SJCRH30 (cell line): ENCODE results near the gene HSPA8. TPM values are rescaled to one million over a fixed set of nuclear protein-coding genes. Genes with fewer than 3 reads are reported as not detected.

ENCODE experiments used
- DNase-seq, 2 experiments: peaks; one replicate each; pipeline ENCODE4 v3.0.0-alpha.2; 2015 to 2020
- H3K27ac ChIP-seq: fragments of 250-450 bp; sonication (Bioruptor Pico); 2 replicates; pipeline ENCODE4 v1.5.1; 2020; ENCODE audit warnings: mild to moderate bottlenecking, moderate library complexity
- H3K27me3 ChIP-seq: fragments of 250-450 bp; sonication (Bioruptor Pico); 2 replicates; pipeline ENCODE4 v1.5.1; 2020; ENCODE audit warnings: mild to moderate bottlenecking, moderate library complexity
- H3K36me3 ChIP-seq: fragments of 250-450 bp; sonication (Bioruptor Pico); 2 replicates; pipeline ENCODE4 v1.5.1; 2020; ENCODE audit warnings: mild to moderate bottlenecking, moderate library complexity
- H3K4me1 ChIP-seq: fragments of 250-450 bp; sonication (Bioruptor Pico); 2 replicates; pipeline ENCODE4 v1.5.1; 2020; ENCODE audit warnings: mild to moderate bottlenecking, moderate library complexity
- H3K4me3 ChIP-seq: fragments of 250-450 bp; sonication (Bioruptor Pico); 2 replicates; pipeline ENCODE4 v1.5.1; 2020; ENCODE audit warnings: mild to moderate bottlenecking, moderate library complexity
- H3K9me3 ChIP-seq: fragments of 250-450 bp; sonication (Bioruptor Pico); replicated peaks from 2 replicates; pipeline ENCODE4 v1.5.1; 2020; ENCODE audit warnings: mild to moderate bottlenecking, moderate library complexity
- total RNA-seq: library from RNA; depleted of rRNA; stranded (reverse); fragments of >200 nt; shearing (Covaris generic); gene quantifications from 2 replicates; pipeline ENCODE4 v1.2.3, GENCODE V29; 2014; rRNA removed

Gene HSPA8
- total RNA-seq, 1 experiment from 2014 or later = 2,768 TPM

DNA sequence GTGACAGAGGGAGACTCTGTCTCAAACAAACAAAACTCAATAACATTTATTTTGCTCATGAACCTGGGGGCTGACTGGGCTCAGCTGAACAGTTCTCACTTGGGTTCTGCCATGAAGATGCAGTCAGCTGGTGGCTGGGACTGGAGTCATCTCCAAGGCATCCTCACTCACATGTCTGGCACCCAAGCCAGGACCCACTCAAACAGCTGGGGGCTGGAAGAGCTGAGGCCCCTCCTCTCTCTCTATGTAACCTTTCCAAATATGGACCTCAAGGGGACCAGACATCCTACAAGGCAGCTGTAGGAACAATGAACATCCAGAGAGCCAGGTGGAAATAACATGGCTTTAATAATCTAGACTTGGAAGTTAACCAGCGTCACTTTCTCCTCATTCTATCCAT, 16.8 kb downstream of the HSPA8 start:
- Histone ChIP-seq H3K27ac (no peak overlapping the region), H3K4me3 (no peak overlapping the region), H3K4me1 (no peaks in the 10 kb centered on the region), H3K9me3 (no peaks in the 10 kb centered on the region), H3K36me3 (no peaks in the 10 kb centered on the region), H3K27me3 (no peaks in the 10 kb centered on the region)
- no peak for DNase-seq

- no peaks in the 10 kb centered on the region for H3K9me3 ChIP-seq
- 0 out of 2 replicates have a peak, but pooled peaks cover 3% of the 10 kb centered on the region for H3K4me1 ChIP-seq
- no peak for DNase-seq
- H3K36me3 ChIP-seq = no peaks in the 10 kb centered on the region
- no peak overlapping the region for H3K4me3 ChIP-seq
- no peaks in the 10 kb centered on the region for H3K27me3 ChIP-seq
- no peak overlapping the region for H3K27ac ChIP-seq
These were observed 20.8 kb downstream of the HSPA8 start for GRCh38 chr11:123041185-123041584.

DNA sequence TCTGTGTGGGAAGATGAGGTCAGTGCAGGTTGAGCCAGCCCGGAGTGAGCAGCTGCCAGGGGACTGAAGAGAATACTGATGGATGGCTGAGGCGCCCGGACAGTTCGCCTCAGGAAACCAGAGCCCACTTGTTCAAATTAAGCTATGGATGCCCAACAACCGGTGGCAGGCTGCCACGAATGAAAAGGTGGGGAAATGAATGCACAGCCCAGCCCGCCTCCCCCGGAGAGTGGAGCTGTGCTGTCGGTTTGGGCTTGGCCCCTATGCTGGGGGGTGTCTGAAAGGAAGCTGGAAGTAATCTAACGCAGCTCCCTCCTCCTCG, 21.9 kb downstream of the HSPA8 start:
- 0 out of 2 replicates have a peak, but pooled peaks cover 3% of the 10 kb centered on the region for H3K4me1 ChIP-seq
- DNase-seq = peak; percentile 46 to 69
- H3K36me3 ChIP-seq = no peaks in the 10 kb centered on the region
- H3K27me3 ChIP-seq = no peaks in the 10 kb centered on the region
- no peak overlapping the region for H3K4me3 ChIP-seq
- H3K9me3 ChIP-seq = no peaks in the 10 kb centered on the region
- no peak overlapping the region; the same call in 1 of the 2 replicates for H3K27ac ChIP-seq

DNA sequence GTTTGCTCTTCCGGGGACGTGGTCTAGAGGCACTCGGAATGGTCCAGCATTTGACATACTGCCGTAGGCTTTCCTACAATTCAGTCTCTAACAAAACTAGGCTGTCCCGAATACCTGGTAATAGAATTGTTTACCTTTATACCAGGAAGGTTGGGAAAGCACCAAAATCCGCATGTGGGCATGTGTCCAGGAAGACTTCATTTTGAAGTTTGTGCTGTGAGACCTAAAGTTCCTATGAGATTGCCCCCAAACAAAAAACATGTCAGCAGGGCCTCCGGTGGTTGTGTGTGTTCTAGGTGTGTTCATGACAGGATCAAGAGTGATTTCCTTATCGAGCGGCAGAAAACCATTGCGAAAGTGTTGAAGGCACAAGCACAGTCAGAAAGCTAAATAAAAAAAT, 26.1 kb downstream of the HSPA8 start:
- Histone ChIP-seq H3K9me3 (no peaks in the 10 kb centered on the region), H3K27ac (no peak overlapping the region), H3K4me1 (0 out of 2 replicates have a peak, but pooled peaks cover 3% of the 10 kb centered on the region), H3K36me3 (no peaks in the 10 kb centered on the region), H3K27me3 (no peaks in the 10 kb centered on the region), H3K4me3 (no peak overlapping the region)
- DNase-seq = no peak

DNA sequence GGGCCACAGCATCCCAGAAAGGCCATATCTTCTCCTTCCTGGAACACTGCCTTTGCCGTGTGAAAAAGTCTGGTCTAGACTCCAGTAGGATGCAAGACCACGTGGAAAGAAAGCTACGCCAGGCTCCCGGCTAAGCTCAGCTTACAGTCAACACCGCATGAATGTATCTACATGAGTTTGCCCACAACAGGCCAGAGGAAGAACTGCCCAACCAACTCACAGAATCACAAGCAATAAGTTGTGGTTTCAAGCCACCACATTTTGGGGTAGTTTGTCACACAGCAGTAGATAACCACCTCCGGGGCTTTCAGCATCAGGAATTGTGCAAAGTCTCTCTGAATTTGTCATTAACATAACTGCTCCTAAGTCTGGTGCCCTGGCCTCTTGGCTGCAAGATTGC, 27.3 kb downstream of the HSPA8 start:
- 0 out of 2 replicates have a peak, but pooled peaks cover under 1% of the 10 kb centered on the region for H3K4me1 ChIP-seq
- H3K27ac ChIP-seq = no peak overlapping the region
- H3K27me3 ChIP-seq = no peaks in the 10 kb centered on the region
- H3K9me3 ChIP-seq = no peaks in the 10 kb centered on the region
- no peaks in the 10 kb centered on the region for H3K36me3 ChIP-seq
- DNase-seq = no peak
- no peak overlapping the region for H3K4me3 ChIP-seq

DNA sequence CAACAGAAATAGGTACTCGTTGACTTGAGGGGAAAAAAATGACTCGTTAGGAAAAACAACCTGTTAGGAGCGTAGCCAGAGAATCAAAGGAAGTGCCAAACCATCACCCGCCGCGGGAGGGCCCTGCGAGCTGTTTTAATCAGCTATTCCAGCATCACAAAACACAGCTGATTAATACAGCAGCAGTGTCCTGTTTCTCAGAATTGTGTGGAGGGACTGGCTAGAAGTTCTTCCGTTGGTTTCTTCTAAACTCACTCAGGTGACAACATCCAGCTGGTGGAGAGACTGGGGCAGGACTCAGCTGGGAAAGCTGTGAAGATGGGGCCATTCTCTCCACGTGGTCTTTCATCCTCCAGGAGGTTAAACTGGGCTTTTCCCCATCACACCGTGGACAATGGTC, 28.0 kb downstream of the HSPA8 start:
- DNase-seq = no peak
- Histone ChIP-seq H3K27me3 (no peaks in the 10 kb centered on the region), H3K36me3 (no peaks in the 10 kb centered on the region), H3K9me3 (no peaks in the 10 kb centered on the region), H3K4me3 (no peak overlapping the region), H3K4me1 (no peaks in the 10 kb centered on the region), H3K27ac (no peak overlapping the region)

- Histone ChIP-seq H3K4me1 (no peaks in the 10 kb centered on the region), H3K36me3 (no peaks in the 10 kb centered on the region), H3K27me3 (no peaks in the 10 kb centered on the region), H3K9me3 (no peaks in the 10 kb centered on the region), H3K27ac (no peak overlapping the region), H3K4me3 (no peak overlapping the region)
- no peak for DNase-seq
These were observed 31.4 kb downstream of the HSPA8 start for GRCh38 chr11:123030517-123030916.

GRCh38 chr11:123020968-123021367, 41.0 kb downstream of the HSPA8 start:
- Histone ChIP-seq H3K36me3 (no peaks in the 10 kb centered on the region), H3K9me3 (no peaks in the 10 kb centered on the region), H3K27me3 (no peaks in the 10 kb centered on the region), H3K27ac (no peak overlapping the region), H3K4me1 (no peaks in the 10 kb centered on the region), H3K4me3 (no peak overlapping the region)
- DNase-seq = peak; percentile 17 to 48

DNA sequence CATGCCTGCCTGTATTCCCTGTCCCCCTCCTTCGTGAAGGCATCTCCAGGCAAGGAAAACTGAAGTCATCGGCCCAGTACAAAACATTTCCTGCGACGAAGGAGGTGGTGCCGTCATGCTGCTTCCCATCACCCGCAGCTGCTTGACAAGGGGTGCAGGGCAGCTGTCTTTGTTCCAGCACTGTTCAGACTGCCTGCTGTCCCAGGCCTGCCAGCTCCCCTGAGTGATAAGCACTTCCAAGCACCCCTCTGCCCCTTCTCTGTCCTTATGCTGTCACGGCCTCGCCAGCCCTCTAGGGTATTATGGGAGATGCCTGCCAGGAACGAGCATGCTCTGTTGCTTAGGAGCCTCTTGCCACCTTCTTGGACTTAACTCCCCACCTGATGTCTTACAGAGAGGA, 43.2 kb downstream of the HSPA8 start:
- Histone ChIP-seq H3K27ac (no peak overlapping the region), H3K9me3 (no peaks in the 10 kb centered on the region), H3K4me1 (no peaks in the 10 kb centered on the region), H3K4me3 (no peak overlapping the region), H3K36me3 (no peaks in the 10 kb centered on the region), H3K27me3 (no peaks in the 10 kb centered on the region)
- no peak for DNase-seq

DNA sequence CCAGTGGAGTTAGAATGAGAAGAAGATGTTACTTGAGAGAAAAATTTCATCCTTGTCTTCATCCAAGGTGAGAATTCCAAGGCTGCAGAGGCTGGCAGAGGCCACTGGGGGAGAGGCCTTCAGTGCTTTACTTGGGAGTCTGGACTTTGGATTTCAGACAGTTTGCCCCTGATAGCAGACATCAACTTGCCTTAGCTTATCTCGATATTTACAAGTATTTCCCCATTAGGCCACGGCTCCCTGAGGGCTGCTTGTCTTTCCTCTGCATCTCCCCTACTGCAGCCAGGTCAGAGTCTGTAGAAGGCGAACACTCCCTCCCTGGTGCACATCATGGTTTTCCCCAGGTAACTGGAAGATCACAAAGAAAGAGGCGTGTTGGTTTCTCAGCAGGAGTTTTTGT, 50.4 kb downstream of the HSPA8 start:
- no peak overlapping the region for H3K27ac ChIP-seq
- DNase-seq = no peak
- no peaks in the 10 kb centered on the region for H3K36me3 ChIP-seq
- H3K9me3 ChIP-seq = no peaks in the 10 kb centered on the region
- no peaks in the 10 kb centered on the region for H3K4me1 ChIP-seq
- H3K27me3 ChIP-seq = no peaks in the 10 kb centered on the region
- H3K4me3 ChIP-seq = no peak overlapping the region

Other genes with a start within 250 kb of the HSPA8 start
- not detected in 2 replicates for gene CRTAM, start 223.6 kb downstream of the HSPA8 start, total RNA-seq
- gene JHY, start 179.4 kb downstream of the HSPA8 start, total RNA-seq = not detected in 2 replicates
- not detected in 2 replicates for gene BSX, start 80.3 kb downstream of the HSPA8 start, total RNA-seq
- gene CLMP, start 133.1 kb upstream of the HSPA8 start, total RNA-seq = 16.1 and 17.3 TPM in 2 replicates